ENCODE data around the gene BSND.
A peak's percentile ranks its signal among the peaks of the same experiment; 100 is the strongest.

The BSND gene

GRCh38 chr1:54990916-54991315 lies 7.8 kb upstream of the BSND start:
- DNase-seq: no peak

- DNase-seq: no peak
These were observed 6.8 kb upstream of the BSND start for GRCh38 chr1:54991939-54992338.

DNA sequence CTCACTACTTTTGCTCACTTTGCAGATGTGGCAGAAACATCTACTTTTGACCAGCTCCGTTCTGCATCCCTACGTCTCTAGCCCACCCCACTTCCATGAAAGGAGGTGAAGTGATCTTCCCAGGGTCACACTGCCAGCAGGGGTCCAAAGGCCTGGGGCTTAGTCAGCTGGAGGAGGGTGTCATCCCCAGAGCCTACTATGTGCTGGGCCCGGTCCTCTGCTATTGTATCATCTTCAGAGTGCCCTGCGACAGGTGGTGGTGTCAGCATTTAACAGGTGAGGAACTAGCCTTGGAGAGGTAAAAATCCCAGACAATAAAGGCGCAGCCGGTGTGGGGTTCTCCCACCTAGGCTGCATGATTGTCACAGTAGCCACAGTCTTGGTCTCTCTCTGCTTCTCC lies 5.6 kb upstream of the BSND start:
- no peak for DNase-seq

- DNase-seq: no peak
These were observed 4.3 kb upstream of the BSND start for GRCh38 chr1:54994355-54994990.

DNA sequence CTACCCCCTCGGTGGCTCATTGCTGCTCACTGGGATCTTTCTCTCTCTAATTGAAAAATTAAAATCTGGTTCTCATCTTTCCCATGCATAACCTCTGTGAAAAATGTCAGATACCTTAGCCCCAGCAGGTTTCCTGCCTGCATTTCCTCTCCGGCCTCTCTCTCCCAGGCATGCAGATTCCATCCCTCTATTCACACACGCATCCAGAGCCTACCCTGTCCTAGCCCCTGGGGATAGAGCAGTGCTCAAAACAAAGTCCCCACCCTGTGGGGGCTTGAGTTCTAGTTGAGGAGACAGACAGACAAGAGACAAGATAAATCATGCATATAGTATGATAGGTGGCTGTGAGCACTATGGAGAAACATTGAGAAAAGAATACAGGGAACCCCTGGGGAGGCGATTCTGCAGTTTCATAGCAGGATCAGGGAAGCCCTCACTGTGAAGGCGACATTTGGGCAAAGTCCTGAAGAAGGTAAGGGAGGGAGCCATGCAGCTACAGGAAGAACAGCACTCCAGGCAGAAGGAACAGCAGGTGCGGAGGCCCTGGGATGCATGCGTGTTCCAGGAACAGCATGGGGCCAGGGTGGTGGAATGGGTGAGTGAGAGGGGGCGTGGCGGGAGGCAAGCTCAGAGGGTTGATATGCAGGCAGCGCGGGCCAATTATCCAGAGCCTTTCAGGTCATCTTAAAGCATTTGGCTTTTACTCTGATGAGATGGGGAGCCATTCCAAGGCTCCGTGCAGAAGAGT lies 3.5 kb upstream of the BSND start:
- DNase-seq: no peak

GRCh38 chr1:54995835-54996234 lies 2.9 kb upstream of the BSND start:
- DNase-seq: no peak

- DNase-seq: peak in 43 of 56 donors; percentile 1 to 74 (median 26)
These were observed 2.3 kb upstream of the BSND start for GRCh38 chr1:54996359-54996868.

DNA sequence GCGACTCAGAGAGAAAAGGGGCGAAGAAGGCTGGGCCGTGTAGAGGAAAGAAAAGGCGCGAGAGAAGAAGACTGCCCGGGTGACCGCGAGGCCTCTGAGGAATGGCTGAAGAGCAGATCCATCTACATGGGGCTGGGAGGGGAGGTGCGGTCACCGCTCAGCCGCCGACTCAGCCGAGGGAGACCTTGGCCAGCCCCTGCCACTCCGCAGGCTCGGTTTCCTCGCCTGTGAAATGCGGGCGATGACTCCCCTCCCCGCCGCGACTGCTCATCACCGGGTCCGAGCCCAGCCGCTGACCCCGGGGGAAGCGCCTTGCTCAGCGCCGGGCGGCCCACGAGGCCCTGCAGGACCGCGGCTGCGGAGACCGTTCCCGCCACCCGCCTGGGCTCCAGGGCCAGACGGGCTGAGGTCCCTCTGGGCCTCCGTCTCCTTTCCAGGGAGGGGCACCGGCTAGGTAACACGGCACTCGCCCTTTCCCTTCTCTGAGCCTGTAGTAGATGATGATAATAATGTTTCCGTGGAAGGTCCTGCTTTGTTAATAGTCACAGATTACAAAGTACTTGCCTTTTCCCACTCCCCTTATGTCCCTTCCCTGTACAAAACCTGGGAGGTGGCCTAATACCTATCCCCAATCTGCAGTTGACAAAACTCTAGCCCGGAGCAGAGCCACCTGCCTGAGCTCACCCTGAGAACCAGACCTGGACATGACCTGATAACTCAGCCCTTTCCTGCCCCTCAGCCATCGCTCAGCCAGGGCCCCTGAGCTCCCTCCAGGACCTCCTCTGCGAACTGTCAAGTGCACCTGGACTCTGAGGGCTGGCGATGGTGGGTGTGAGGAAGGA lies 1.6 kb upstream of the BSND start:
- no peak for DNase-seq

DNA sequence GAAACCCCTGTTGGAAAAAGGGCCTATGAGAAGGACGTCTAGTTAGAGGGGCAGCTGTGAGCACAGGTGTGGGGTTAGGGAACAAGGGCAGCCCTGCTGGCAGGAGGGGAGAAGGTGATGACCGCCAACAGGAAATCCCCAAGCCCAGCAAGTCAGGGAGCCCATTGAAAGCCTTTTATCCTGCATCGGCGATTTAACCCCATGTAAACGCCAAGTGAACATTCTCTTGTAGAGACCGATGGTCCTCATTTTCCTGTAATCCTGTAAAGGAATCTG lies 1.1 kb upstream of the BSND start:
- no peak for DNase-seq

GRCh38 chr1:54998100-54998499 lies 633 bp upstream of the BSND start:
- DNase-seq: no peak

- DNase-seq: no peak
These were observed 1.7 kb downstream of the BSND start for GRCh38 chr1:55000110-55001085.

DNA sequence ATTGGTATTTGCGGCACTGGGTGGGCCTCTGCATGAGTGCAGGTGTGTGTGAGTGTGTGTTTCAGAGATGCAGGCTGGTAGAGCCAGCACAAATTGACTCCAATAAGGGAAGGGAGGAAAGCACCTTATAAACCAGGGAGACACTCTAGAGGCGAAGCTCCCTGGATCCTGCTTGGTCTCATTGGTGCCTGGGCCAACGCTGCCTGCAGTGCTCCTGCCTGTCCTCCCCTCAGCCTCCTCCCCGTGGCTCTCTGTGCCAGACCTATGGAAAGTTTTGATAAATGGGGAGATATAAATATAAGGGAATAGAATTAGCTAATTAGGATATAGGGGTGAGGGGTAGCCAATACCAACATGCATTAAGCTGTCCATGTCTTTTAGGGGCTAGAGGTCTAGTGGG lies 2.6 kb downstream of the BSND start:
- DNase-seq: no peak

DNA sequence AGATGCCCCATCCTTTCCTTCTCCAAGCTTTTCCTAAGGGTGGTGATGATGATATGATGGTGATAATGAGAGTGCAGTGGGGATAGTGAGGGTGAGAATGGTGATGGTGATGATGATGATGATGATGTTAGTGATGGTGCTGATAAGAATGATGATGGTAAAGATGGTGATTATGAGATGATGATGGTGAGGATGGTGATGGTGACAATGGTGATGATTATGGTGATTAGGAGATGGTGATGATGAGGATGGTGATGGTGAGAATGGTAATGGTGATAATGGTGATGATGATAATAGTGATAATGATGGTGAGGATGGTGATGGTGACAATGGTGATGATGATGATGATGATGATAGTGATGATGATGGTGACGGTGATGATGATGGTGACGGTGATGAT lies 4.0 kb downstream of the BSND start:
- no peak for DNase-seq

- no peak for DNase-seq
These were observed 6.8 kb downstream of the BSND start for GRCh38 chr1:55005351-55006140.

DNA sequence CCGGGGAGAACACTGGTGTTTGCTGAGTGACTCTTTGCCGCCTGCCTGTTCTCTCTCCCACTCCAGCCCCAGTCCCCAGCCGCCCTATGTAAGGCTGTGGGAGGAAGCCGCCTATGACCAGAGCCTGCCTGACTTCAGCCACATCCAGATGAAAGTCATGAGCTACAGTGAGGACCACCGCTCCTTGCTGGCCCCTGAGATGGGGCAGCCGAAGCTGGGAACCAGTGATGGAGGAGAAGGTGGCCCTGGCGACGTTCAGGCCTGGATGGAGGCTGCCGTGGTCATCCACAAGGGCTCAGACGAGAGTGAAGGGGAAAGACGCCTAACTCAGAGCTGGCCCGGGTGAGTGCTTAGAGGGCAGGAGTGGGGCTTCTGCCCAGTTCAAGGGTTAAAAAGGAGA lies 8.2 kb downstream of the BSND start:
- no peak for DNase-seq

GRCh38 chr1:55007625-55008024 lies 8.9 kb downstream of the BSND start:
- no peak for DNase-seq

DNA sequence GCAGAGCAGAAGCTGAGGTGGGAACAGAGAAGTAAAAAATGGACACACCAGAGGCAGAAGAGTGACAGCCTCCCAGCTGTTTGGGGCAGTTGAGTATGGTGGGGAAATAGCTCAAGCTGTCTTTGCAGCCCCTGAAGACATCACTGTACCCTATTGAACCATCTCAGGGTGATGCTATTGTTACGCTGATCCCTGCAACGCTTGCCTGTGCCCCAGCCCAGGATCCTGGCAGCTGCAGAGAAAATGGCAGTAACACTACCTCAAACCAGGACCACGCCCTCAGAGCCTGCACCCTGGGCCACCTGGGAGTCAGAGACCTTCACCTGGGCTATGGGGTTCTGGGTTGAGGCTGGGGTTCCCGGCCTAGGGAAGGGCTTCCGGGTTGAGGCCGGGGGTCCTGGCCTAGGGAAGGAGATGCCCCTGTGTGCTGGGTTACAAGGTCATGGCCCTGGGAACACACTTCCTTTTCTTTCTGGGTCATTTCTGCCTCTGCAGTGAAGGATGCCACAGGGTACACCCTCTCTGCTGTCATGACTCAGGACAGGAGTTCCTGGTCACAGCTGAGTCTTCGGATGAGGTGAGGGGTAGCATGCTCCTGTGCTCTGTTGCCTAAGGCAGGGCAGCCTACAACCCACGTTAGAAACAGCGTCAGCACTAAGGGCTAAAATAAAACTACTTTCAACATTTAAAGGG lies 11.6 kb downstream of the BSND start:
- DNase-seq: no peak

- DNase-seq: no peak
These were observed 12.1 kb downstream of the BSND start for GRCh38 chr1:55010887-55011217.

- no peak for DNase-seq
These were observed 13.9 kb downstream of the BSND start for GRCh38 chr1:55012661-55013060.

DNA sequence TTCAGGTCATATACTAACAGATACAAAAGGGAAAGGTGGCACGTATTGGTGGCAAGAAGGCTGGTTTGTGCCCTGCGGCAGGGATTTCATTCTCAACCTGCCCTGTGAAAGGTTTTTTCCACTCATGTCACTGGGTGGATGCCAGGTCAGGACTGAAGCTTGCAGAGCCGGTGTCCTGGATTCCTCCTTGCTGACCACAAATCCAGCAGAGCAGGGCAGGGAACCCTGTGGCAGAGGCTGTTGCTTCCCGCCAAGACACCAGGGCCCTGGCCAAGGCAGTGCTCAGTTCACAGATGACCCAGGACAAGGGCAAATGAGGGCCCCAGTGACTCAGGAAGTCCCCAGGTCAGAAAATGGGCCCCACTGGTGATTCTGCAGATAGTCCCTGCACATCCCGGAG lies 16.4 kb downstream of the BSND start:
- no peak for DNase-seq
